GOT3 (cell line): Measurements from ENCODE around the gene PPP1R12A.
"Not testable (repeated sequence)": the region's sequence is repeated elsewhere in the genome, so short reads cannot be mapped to it uniquely, and the experiment has no call there.

Experiments used
- DNase-seq: peaks from one replicate; lab custom pipeline; 2025; ENCODE audit warnings: mixed read lengths; lab: John Stamatoyannopoulos, UW

Gene PPP1R12A

GRCh38 chr12:79891506-79892162 lies 43.3 kb downstream of the PPP1R12A start:
- DNase-seq = no peak

GRCh38 chr12:79887890-79888289 lies 47.0 kb downstream of the PPP1R12A start:
- no peak for DNase-seq

GRCh38 chr12:79886917-79887519 lies 47.9 kb downstream of the PPP1R12A start:
- no peak for DNase-seq

- no peak for DNase-seq
Observed at GRCh38 chr12:79885911-79886490, 48.9 kb downstream of the PPP1R12A start.

- DNase-seq = no peak
Observed at GRCh38 chr12:79884401-79885006, 50.4 kb downstream of the PPP1R12A start.

GRCh38 chr12:79883216-79883615 lies 51.7 kb downstream of the PPP1R12A start:
- DNase-seq = no peak

GRCh38 chr12:79881351-79881750 lies 53.5 kb downstream of the PPP1R12A start:
- DNase-seq = no peak

GRCh38 chr12:79878506-79878905 lies 56.4 kb downstream of the PPP1R12A start:
- not testable (repeated sequence) for DNase-seq

GRCh38 chr12:79877246-79877645 lies 57.7 kb downstream of the PPP1R12A start:
- no peak for DNase-seq

GRCh38 chr12:79874665-79875064 lies 60.2 kb downstream of the PPP1R12A start:
- no peak for DNase-seq

GRCh38 chr12:79873201-79873600 lies 61.7 kb downstream of the PPP1R12A start:
- no peak for DNase-seq

- no peak for DNase-seq
Observed at GRCh38 chr12:79871621-79872020, 63.3 kb downstream of the PPP1R12A start.

- DNase-seq = no peak
Observed at GRCh38 chr12:79870916-79871315, 64.0 kb downstream of the PPP1R12A start.

- no peak for DNase-seq
Observed at GRCh38 chr12:79859646-79860045, 75.3 kb downstream of the PPP1R12A start.

- DNase-seq = no peak
Observed at GRCh38 chr12:79858518-79858917, 76.4 kb downstream of the PPP1R12A start.

GRCh38 chr12:79857675-79858074 lies 77.2 kb downstream of the PPP1R12A start:
- no peak for DNase-seq

GRCh38 chr12:79850610-79851299 lies 84.1 kb downstream of the PPP1R12A start:
- DNase-seq = no peak

GRCh38 chr12:79848339-79848738 lies 86.6 kb downstream of the PPP1R12A start:
- DNase-seq = no peak

- DNase-seq = no peak
Observed at GRCh38 chr12:79847417-79847816, 87.5 kb downstream of the PPP1R12A start.

GRCh38 chr12:79844693-79845092 lies 90.2 kb downstream of the PPP1R12A start:
- no peak for DNase-seq

- no peak for DNase-seq
Observed at GRCh38 chr12:79843978-79844377, 90.9 kb downstream of the PPP1R12A start.

- no peak for DNase-seq
Observed at GRCh38 chr12:79842630-79843029, 92.3 kb downstream of the PPP1R12A start.

GRCh38 chr12:79841878-79842265 lies 93.0 kb downstream of the PPP1R12A start:
- DNase-seq = no peak
